ENCODE measurements around the gene UPF2.

Gene UPF2

GRCh38 chr10:11959966-11960365 lies 82.6 kb downstream of the UPF2 start:
- DNase-seq, result no peak

GRCh38 chr10:11958956-11959355 lies 83.7 kb downstream of the UPF2 start:
- no peak for DNase-seq

GRCh38 chr10:11951695-11952094 lies 90.9 kb downstream of the UPF2 start:
- DNase-seq, result no peak

DNA sequence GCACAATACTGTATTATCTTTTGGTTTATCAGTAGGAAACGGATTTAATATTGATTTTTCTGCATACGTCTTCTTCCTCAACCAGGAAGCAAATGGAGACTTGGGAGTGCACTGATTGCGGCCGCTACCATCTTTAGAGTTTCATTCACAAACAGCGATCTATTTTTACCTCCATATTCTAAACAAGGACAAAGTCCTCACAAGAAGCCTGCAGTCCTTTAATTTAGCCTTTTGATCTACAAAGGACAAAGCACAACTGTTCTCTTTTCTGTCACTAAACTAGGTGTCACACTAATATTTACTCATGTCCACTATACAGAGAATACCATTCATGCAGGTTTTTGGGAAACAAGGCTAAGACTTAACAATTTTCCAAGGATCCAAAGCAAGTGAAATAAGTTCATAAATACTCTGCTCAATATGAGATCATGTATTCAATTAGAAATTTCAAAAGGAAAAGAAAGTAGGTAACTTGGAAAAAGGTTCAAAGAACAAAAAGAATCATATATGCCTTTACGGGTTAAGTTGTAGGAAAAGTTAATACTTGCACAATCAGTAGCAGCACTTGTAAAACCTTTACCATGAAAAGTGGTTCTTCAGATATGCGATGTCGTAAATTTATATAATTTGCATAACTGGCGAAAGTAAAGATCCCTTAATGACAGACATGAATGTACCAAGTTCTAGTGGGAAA lies 92.1 kb downstream of the UPF2 start:
- no peak for DNase-seq

- no peak for DNase-seq
These were observed 93.5 kb downstream of the UPF2 start for GRCh38 chr10:11949152-11949551.

DNA sequence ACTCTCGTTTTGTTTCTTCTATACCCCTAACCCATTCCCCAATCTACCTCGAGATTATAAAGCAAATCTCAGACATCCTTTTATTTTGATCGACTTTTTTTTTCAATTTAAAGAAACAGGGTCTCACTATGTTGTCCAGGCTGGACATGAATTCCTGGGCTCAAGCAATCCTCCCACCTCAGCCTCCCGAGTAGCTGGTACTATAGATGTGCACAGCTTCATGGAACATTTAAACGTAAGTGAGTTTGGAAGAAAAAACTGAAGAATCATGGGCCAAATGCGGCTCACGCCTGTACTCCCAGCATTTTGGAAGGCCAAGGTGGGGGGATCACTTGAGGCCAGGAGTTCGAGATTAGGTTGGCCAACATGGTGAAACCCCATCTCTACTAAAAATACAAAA lies 96.0 kb downstream of the UPF2 start:
- no peak for DNase-seq

- no peak for DNase-seq
These were observed 106.0 kb downstream of the UPF2 start for GRCh38 chr10:11936389-11937152.

DNA sequence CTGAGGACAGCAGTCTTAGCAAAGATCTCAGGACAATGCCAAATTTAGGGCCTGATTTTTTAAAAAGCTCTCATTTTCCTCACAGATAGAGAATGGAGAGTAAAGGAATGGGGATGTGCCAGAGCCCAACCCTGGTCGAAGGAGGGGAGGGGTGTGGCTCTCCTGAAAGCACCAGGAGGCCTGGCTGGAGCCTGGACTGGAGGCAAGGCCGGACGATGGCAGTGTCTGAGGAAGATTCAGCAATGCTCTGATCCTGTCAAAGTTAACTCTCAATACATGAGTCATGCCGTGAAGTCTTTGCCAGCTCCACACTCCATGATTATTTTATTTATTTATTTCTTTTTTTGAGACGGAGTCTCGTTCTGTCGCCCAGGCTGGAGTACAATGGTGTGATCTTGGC lies 108.3 kb downstream of the UPF2 start:
- DNase-seq, result no peak

DNA sequence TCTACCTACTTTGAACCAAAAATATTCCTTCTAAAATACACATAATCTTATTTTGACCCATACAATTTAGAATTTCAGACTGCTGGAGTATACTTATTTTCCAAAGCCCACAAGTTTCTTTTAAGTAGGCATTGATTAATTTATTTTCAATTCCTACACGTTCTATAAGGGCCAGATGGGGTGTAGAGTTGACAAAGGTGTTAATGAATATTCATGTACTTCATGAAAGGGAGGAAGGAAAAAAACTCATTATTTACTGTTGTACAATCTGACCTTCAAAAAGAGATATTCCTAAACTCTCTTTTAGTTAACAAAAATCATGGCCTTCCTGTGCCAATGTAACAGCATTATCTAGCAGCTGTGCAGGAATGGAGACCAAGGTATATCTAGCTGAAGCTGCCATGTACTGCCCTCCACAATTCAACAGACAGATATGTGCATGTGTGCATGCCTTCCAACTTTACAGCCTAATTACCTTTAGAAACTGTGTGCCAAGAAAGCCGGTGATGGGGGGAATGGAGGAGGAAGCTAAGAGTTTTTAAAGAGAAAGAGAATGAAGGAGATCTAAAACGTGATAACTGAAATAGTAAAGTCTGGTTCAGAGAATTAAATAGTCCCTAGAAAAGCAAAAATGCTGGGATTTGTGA lies 108.9 kb downstream of the UPF2 start:
- DNase-seq, result no peak

- no peak for DNase-seq
These were observed 111.6 kb downstream of the UPF2 start for GRCh38 chr10:11931038-11931437.

DNA sequence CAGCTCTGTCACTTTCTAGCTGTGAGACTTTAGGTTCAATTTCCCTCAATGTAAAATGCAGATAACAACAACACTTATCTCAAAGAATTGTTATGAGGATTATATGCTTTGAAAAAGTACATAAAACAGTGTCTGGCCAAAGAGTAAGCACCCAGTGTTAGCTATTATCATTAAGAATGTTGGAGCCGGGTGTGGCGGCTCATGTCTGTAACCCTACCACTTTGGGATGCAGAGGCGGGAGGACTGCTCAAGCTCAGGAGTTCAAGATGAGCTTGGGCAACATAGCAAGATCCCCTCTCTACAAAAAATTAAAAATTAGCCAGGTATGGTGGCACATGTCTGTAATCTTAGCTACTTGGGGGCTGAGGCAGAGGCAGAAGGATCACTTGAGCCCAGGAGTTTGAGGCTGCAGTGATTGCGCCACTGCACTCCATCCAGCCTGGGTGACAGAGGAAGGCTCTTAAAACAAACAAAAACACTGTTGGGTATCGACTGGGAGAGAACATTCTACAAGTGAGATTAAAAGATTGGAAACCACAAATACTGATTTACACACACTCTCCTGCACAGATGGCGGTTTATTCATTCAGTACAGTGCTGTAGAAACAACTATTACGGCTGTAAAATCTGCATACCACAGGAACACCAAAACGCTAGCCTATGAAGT lies 112.2 kb downstream of the UPF2 start:
- DNase-seq, result no peak

DNA sequence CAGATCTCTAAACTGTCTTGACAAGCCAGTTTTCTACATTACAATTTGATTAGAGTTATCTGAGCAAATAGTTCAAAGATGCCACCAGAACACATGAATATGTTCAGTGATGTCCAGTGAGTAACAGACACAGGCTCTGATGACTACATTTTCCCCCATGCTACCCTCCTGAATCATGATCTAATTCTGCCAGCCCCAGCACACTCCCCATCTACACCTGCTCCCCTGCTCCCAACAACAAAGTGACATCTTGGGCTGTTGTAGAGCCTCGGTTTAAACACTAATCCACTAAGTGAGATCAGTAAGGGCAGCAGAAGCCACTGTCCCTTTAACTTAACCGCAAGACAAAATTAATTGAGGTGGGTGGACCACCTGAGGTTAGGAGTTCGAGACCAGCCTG lies 114.9 kb downstream of the UPF2 start:
- DNase-seq, result no peak

- DNase-seq, result no peak
These were observed 120.7 kb downstream of the UPF2 start for GRCh38 chr10:11921800-11922392.

- DNase-seq, result no peak
These were observed 123.3 kb downstream of the UPF2 start for GRCh38 chr10:11919271-11919670.

- no peak for DNase-seq
These were observed 124.2 kb downstream of the UPF2 start for GRCh38 chr10:11918384-11918783.

GRCh38 chr10:11913079-11913641 lies 129.4 kb downstream of the UPF2 start:
- DNase-seq, result no peak

DNA sequence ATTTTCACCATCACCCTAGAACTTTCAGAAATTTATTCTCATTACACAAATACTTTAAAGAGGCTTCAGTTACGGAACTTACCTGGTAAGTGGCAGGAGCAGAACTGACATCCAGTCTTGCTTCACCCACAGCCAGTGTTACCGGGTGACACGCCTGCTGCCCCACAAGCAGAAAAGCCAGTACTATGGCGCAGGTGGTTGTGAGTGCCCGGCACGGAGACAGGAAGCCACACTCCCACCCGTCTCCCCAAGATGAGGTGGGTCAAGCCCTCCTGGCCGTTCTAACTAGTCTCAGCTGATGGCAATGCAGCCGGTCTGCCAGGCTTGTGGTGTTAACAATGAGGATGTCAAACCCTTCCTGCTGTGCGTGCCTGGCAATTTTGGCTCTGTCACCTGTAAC lies 132.5 kb downstream of the UPF2 start:
- DNase-seq, result no peak

DNA sequence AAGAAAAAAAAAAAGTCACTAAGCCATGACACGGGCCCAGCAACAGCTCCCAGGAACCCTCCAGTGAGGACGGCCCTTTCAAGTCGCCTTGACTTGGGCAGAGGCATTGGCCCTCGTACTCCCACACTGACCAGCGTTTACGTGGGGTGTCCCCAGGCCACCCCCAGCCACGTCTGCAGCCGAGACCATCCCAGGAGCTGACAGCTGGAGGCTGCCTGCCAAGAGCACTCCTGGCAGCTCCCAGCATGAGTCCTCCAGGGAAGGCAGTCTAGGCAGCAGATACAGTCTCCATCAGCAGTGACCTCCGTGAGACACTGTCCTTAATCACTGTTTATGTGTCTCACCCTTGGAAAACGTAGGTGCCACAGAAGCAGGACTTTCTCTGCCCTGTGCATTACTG lies 133.0 kb downstream of the UPF2 start:
- no peak for DNase-seq

DNA sequence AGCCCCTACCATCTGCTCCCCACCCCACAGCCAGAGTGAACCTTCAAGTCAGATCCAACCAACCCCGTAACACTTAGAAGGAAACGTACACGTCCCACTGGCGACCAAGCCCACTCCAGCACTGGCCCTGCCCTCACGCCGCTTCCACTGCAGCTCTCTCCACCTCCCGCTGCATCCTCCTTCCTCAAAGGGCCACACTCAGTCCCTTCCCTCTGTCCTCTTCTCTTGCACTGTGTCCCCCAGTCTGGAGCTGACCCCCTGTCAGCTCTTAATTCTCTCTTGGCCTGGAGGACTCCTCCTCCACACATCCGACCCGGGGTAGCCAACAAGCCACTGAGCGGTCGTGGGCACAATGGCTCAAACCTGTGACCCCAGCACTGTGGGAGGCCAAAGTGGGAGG lies 133.6 kb downstream of the UPF2 start:
- no peak for DNase-seq

DNA sequence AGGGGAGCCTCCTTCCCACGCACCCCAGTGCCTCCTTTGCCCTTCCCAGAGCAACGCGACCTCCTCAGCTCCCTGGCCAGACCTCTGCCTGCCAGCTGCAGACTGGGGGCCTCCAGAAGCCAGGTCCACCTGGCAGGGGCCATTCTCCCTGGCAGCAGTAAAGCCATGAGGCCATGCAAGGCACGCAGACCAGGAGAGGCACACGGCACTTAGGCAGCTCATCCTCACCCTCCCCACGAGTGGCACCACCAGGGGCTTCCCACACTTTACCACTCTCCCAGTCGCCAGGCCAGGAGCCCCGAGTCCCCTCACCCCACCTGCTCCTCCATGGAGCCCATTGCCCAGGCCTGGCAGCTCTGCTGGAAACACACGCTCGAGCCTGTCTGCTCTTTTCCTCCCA lies 134.1 kb downstream of the UPF2 start:
- no peak for DNase-seq

GRCh38 chr10:11907914-11908313 lies 134.7 kb downstream of the UPF2 start:
- DNase-seq, result no peak

DNA sequence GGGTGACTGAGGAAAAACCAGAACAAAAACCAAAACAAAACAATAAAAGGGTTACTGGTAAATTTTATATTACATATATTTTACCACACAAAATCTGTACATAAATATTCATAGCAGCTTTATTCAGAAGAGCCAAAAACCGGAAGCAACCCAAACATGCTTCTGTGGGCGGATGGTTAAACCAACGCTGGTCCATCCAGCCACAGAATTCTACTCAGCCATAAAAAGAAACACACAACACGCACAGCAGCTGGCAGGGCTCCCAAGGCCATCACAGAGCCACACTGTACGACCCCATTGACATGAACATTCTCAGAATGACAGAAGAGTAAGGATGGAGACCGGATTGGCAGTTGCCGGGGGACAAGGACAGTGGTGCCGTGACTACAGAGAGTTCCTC lies 135.9 kb downstream of the UPF2 start:
- DNase-seq, result no peak

GRCh38 chr10:11902646-11903045 lies 140.0 kb downstream of the UPF2 start:
- DNase-seq, result no peak
